H9 (cell line): Measurements from ENCODE around the gene ASAP3. TPM values are rescaled to one million over a fixed set of nuclear protein-coding genes. Genes with fewer than 3 reads are reported as not detected.
"Not testable (repeated sequence)": the region's sequence is repeated elsewhere in the genome, so short reads cannot be mapped to it uniquely, and the experiment has no call there.

ENCODE experiments used
- DNase-seq: peaks from one replicate; pipeline ENCODE4 v3.0.0-alpha.2; 2017
- H2AFZ ChIP-seq: one replicate; pipeline ENCODE4 v1.6.1; 2013; ENCODE audit warnings: mild to moderate bottlenecking, low read length, control low read depth, moderate library complexity
- H2AK5ac ChIP-seq: 2 replicates; pipeline ENCODE4 v1.6.1; 2013; ENCODE audit warnings: low read length, control low read depth, mixed read lengths; ENCODE audit not compliant: insufficient read length
- H2BK120ac ChIP-seq: one replicate; pipeline ENCODE4 v1.6.1; 2013; ENCODE audit warnings: low read depth, mild to moderate bottlenecking, low read length, control low read depth, inconsistent platforms; ENCODE audit not compliant: poor library complexity, severe bottlenecking
- H2BK12ac ChIP-seq: 2 replicates; pipeline ENCODE4 v1.6.1; 2013; ENCODE audit warnings: low read length, control low read depth, mixed read lengths, low read depth; ENCODE audit not compliant: insufficient read length
- H2BK15ac ChIP-seq: 2 replicates; pipeline ENCODE4 v1.6.1; 2013; ENCODE audit warnings: low read depth, low read length, control low read depth
- H2BK20ac ChIP-seq: one replicate; pipeline ENCODE4 v1.6.1; 2013; ENCODE audit warnings: low read depth, mild to moderate bottlenecking, low read length, control low read depth, inconsistent platforms; ENCODE audit not compliant: poor library complexity, severe bottlenecking
- H2BK5ac ChIP-seq: 2 replicates; pipeline ENCODE4 v1.6.1; 2013; ENCODE audit warnings: low read length, control low read depth, mixed read lengths; ENCODE audit not compliant: insufficient read length
- H3K14ac ChIP-seq: 2 replicates; pipeline ENCODE4 v1.6.1; 2013; ENCODE audit warnings: low read length, control low read depth; ENCODE audit not compliant: insufficient read depth
- H3K18ac ChIP-seq: 2 replicates; pipeline ENCODE4 v1.6.1; 2013; ENCODE audit warnings: low read depth, mild to moderate bottlenecking, mixed read lengths, low read length, control low read depth; ENCODE audit not compliant: insufficient read length
- H3K23ac ChIP-seq: 2 replicates; pipeline ENCODE4 v1.6.1; 2013; ENCODE audit warnings: low read length, control low read depth, mixed read lengths, low read depth; ENCODE audit not compliant: insufficient read length
- H3K23me2 ChIP-seq: 2 replicates; pipeline ENCODE4 v1.6.1; 2013; ENCODE audit warnings: low read depth, mild to moderate bottlenecking, mixed read lengths, low read length, control low read depth; ENCODE audit not compliant: insufficient read length, poor library complexity, severe bottlenecking
- H3K27ac ChIP-seq: 2 replicates; pipeline ENCODE4 v1.5.1; 2013; ENCODE audit warnings: low read length, control low read depth, mixed read lengths, low read depth; ENCODE audit not compliant: insufficient read length
- H3K27me3 ChIP-seq: 2 replicates; pipeline ENCODE4 v1.6.1; 2013; ENCODE audit warnings: low read length, control low read depth, inconsistent platforms; ENCODE audit not compliant: insufficient read depth
- H3K4ac ChIP-seq: 2 replicates; pipeline ENCODE4 v1.6.1; 2013; ENCODE audit warnings: low read depth, mild to moderate bottlenecking, control low read depth, inconsistent platforms, low read length, moderate library complexity
- H3K4me1 ChIP-seq: 2 replicates; pipeline ENCODE4 v1.6.1; 2013; ENCODE audit warnings: low read length, control low read depth, inconsistent platforms; ENCODE audit not compliant: insufficient read depth
- H3K4me2 ChIP-seq: 2 replicates; pipeline ENCODE4 v1.6.1; 2013; ENCODE audit warnings: low read length, control low read depth, mixed read lengths; ENCODE audit not compliant: insufficient read length, insufficient read depth
- H3K56ac ChIP-seq: 2 replicates; pipeline ENCODE4 v1.6.1; 2013; ENCODE audit warnings: low read depth, mild to moderate bottlenecking, mixed read lengths, low read length, control low read depth; ENCODE audit not compliant: insufficient read length
- H3K79me1 ChIP-seq: 2 replicates; pipeline ENCODE4 v1.6.1; 2013; ENCODE audit warnings: low read depth, mild to moderate bottlenecking, moderate library complexity, low read length, control low read depth, inconsistent platforms; ENCODE audit not compliant: insufficient read depth, poor library complexity, severe bottlenecking
- H3K79me2 ChIP-seq: 2 replicates; pipeline ENCODE4 v1.6.1; 2013; ENCODE audit warnings: low read length, control low read depth, inconsistent platforms; ENCODE audit not compliant: insufficient read depth
- H3K9ac ChIP-seq: 2 replicates; pipeline ENCODE4 v1.6.1; 2013; ENCODE audit warnings: low read length, control low read depth, mixed read lengths; ENCODE audit not compliant: insufficient read length; ENCODE audit errors: extremely low read depth
- H3K9me3 ChIP-seq: one replicate; pipeline ENCODE4 v1.6.1; 2013; ENCODE audit warnings: low read depth, low read length, inconsistent platforms; ENCODE audit not compliant: control insufficient read depth
- H3T11ph ChIP-seq: one replicate; pipeline ENCODE4 v1.6.1; 2013; ENCODE audit warnings: mild to moderate bottlenecking, low read length, control low read depth, inconsistent platforms
- H4K20me1 ChIP-seq: one replicate; pipeline ENCODE4 v1.6.1; 2013; ENCODE audit not compliant: control insufficient read depth, insufficient read length, insufficient read depth
- H4K5ac ChIP-seq: 2 replicates; pipeline ENCODE4 v1.6.1; 2013; ENCODE audit warnings: low read depth, mild to moderate bottlenecking, mixed read lengths, low read length, control low read depth; ENCODE audit not compliant: insufficient read length
- H4K8ac ChIP-seq: replicated peaks from 2 replicates; pipeline ENCODE4 v1.6.1; 2013; ENCODE audit warnings: low read length, control low read depth, mixed read lengths, low read depth; ENCODE audit not compliant: insufficient read length
- H4K91ac ChIP-seq: 2 replicates; pipeline ENCODE4 v1.6.1; 2013; ENCODE audit warnings: low read depth, mild to moderate bottlenecking, moderate library complexity, mixed read lengths, low read length, control low read depth; ENCODE audit not compliant: insufficient read length
- H3K27ac Mint-ChIP-seq, 3 experiments: 2 replicates in 2 of 3; 3 replicates in 1 of 3; pipeline ENCODE4 v1.8.0; 2020 to 2021; ENCODE audit warnings: mixed read lengths in 3 of 3, mild to moderate bottlenecking in 1 of 3, moderate library complexity in 1 of 3
- H3K27me3 Mint-ChIP-seq: 2 replicates; pipeline ENCODE4 v1.8.0; 2021; ENCODE audit warnings: low read depth, mild to moderate bottlenecking, moderate library complexity, mixed read lengths
- H3K36me3 Mint-ChIP-seq, 3 experiments: 2 replicates in 2 of 3; 3 replicates in 1 of 3; pipeline ENCODE4 v1.8.0; 2020 to 2021; ENCODE audit warnings: low read depth in 3 of 3, mixed read lengths in 3 of 3; ENCODE audit not compliant: insufficient read depth in 1 of 3
- H3K4me1 Mint-ChIP-seq, 2 experiments: 2 replicates each; pipeline ENCODE4 v1.8.0; 2020; ENCODE audit warnings: mixed read lengths in 2 of 2
- H3K4me3 Mint-ChIP-seq, 2 experiments: 2 replicates in 1 of 2; 3 replicates in 1 of 2; pipeline ENCODE4 v1.8.0; 2020 to 2021; ENCODE audit warnings: mild to moderate bottlenecking in 2 of 2, mixed read lengths in 2 of 2, moderate library complexity in 1 of 2
- H3K9me3 Mint-ChIP-seq, 2 experiments: 2 replicates in 1 of 2; 3 replicates in 1 of 2; pipeline ENCODE4 v1.8.0; 2020; ENCODE audit warnings: mild to moderate bottlenecking in 2 of 2, mixed read lengths in 2 of 2, moderate library complexity in 1 of 2
- WGBS: extraction: QIAGEN DNeasy Blood & Tissue Kit; methylation state at CpG from one replicate; pipeline ENCODE4 v1.1.7; 2013; ENCODE audit warnings: missing lambda C conversion rate, low lambda C conversion rate, mixed read lengths; ENCODE audit not compliant: insufficient read length; ENCODE audit errors: extremely low coverage; 5-methylcytosine and 5-hydroxymethylcytosine counted together
- total RNA-seq: library from RNA; stranded (reverse); gene quantifications from 2 replicates; pipeline ENCODE4 v1.2.1, GENCODE V29; 2021

ASAP3 gene
- total RNA-seq, 1 experiment from 2014 or later: 26.7 TPM

DNA sequence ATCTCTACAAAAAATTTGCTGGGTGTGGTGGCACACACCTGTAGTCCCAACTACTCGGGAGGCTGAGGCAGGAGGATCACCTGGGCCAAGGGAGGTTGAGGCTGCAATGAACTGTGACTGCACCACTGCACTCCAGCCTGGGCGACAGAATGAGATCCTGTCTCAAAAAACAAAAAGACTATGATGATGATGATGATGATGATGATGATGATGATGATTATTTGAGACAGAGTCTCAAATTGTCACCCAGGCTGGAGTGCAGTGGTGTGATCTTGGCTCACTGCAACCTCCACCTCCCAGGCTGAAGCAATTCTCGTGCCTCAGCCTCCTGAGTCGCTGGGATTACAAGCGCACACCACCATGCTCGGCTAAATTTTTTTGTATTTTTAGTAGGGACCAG, 8.8 kb upstream of the ASAP3 start:
- not testable (repeated sequence) for H3K9me3 ChIP-seq

More for the DNA sequence above, 8.8 kb upstream of the ASAP3 start:
- not testable (repeated sequence) for H2BK20ac ChIP-seq, H3K27ac ChIP-seq, H3K79me1 ChIP-seq, H3K36me3 Mint-ChIP-seq, H3K27me3 ChIP-seq, H4K8ac ChIP-seq, H3T11ph ChIP-seq, H3K9me3 Mint-ChIP-seq, H4K91ac ChIP-seq, H2BK12ac ChIP-seq, H3K56ac ChIP-seq, H4K5ac ChIP-seq, H3K23ac ChIP-seq, H3K4me2 ChIP-seq, H3K4me3 Mint-ChIP-seq, H2BK15ac ChIP-seq, H3K27ac Mint-ChIP-seq, H3K4me1 ChIP-seq, H3K9ac ChIP-seq, H2AFZ ChIP-seq, H3K14ac ChIP-seq, H2BK5ac ChIP-seq, H2BK120ac ChIP-seq, H3K23me2 ChIP-seq, H3K4ac ChIP-seq, H3K4me1 Mint-ChIP-seq, H3K79me2 ChIP-seq, DNase-seq, H4K20me1 ChIP-seq, H3K18ac ChIP-seq, H2AK5ac ChIP-seq
- peaks cover 50% of the 10 kb centered on the region for H3K27me3 Mint-ChIP-seq
- no CpG with 5 or more reads among the region's 6 CpGs for WGBS
